PC-3 (cell line): Measurements from ENCODE around the gene PXK.

ENCODE experiments used
- CTCF ChIP-seq: fragments of 300-600 bp; sonication (generic); conservative IDR thresholded peaks from 2 replicates; pipeline ENCODE4 v1.5.1; 2017; ENCODE audit warnings: antibody characterized with exemption, low read depth, mild to moderate bottlenecking, low read length
- EZH2 ChIP-seq: fragments of 300-600 bp; sonication (generic); IDR thresholded peaks from one replicate; pipeline ENCODE4 v1.6.1; 2017; ENCODE audit warnings: antibody characterized with exemption, mild to moderate bottlenecking, low read length; ENCODE audit not compliant: unreplicated experiment

GRCh38 chr3:58326267-58326900 is 6.3 kb upstream of the PXK start:
- no peak for TF ChIP-seq CTCF
- no peak for TF ChIP-seq EZH2
